Measurements from ENCODE around the gene LMX1B. TPM values are rescaled to one million over a fixed set of nuclear protein-coding genes. Genes with fewer than 3 reads are reported as not detected.

LMX1B gene
- total RNA-seq, 1 experiment from 2014 or later: 0.55 TPM

Other genes with a start within 250 kb of the LMX1B start
- 5.9 and 36.1 TPM in 2 replicates for gene ZBTB43, start 191.1 kb downstream of the LMX1B start, total RNA-seq (2014; rRNA removed)
- gene ZBTB34, start 246.7 kb downstream of the LMX1B start, total RNA-seq (2014; rRNA removed): 1.6 and 1.8 TPM in 2 replicates